DMS153 (cell line): ENCODE measurements around the gene KRT82.
"Not testable (repeated sequence)": the region's sequence is repeated elsewhere in the genome, so short reads cannot be mapped to it uniquely, and the experiment has no call there.

Experiments
- DNase-seq: peaks from one replicate; lab custom pipeline; 2025; lab: John Stamatoyannopoulos, UW

The KRT82 gene

DNA sequence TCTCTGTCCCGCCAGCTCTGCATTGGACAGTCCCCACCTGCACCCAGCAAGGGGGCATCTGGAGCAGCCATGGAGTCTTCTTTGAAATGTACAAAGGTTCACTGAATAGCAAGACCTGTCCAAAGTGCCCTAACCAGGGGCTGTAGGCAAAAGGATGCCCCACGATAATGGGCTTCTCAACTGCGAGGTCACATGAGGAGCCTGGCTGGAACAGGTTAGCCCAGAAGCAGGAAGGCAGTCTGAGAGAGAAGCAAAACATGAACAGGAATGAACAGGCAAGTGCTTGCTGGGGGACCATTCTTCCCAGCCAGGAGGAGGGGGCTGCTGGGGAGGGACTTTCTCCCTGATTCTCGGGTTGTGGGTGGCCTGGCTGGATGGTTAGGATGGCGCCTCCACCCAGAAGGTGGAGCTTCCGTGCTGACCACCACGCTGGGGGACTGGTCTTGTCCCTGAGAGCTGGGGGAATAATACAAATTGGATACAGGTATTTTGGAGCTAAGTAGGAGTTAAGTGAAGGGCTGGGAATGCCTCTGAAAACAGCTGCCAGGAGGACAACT is 46.0 kb downstream of the KRT82 start:
- no peak for DNase-seq

DNA sequence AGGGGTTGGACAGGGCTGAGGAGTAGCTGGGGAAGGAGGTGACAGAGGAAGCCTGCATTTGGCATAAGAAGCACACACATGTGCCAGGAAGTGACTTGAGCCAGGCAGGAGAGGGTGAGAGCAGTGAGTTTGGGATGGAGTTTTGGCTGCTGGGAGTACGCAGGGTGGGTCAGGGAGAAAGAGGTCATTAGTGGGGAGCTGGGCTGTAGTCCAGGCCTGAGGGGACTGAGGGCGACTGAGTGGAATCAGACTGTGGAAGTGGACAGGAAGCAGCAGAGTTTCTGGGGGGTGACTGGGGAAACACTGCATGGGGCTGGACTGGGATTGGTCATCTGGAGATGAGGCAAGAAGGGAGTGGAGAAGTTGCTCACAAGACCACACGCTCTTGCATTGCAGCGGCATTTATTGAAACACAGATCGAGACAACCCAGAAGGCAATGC is 46.5 kb downstream of the KRT82 start:
- no peak for DNase-seq

DNA sequence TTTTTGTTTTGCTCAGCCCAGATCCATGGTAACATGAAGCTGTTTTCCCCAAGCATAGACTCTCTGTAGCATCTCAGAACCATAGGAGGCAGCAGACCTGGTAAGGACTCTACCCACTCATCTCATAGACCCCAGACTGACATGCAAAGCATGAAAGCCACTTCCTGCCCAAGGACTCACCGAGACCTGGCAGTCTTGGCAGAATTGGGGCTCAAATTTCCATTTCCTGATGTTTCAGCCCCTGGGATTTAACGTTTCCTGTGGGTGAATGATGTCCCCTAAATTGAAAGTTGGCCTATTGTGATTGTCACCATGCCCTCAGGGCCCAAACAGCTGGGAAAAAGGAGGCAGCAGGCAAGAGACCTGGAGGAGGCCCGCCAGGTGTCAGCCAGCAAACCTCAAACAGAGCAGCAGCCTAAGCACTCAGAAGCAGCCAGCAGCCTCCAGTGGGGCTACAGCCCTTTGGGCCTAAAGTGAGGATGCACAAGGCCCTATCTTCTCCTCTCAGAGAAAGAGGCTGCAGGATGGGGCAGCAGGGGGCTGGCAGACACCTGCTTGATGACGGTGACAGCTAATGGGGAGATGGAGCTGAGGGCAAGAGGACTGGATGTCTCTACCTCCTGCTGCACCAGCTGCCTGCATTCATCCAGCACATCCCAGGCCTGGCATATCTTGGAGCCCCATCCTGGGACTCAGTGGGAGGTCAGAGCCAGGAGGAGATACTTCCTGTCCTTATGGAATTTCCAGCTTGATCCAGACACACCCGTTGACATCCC is 47.4 kb downstream of the KRT82 start:
- DNase-seq = no peak

DNA sequence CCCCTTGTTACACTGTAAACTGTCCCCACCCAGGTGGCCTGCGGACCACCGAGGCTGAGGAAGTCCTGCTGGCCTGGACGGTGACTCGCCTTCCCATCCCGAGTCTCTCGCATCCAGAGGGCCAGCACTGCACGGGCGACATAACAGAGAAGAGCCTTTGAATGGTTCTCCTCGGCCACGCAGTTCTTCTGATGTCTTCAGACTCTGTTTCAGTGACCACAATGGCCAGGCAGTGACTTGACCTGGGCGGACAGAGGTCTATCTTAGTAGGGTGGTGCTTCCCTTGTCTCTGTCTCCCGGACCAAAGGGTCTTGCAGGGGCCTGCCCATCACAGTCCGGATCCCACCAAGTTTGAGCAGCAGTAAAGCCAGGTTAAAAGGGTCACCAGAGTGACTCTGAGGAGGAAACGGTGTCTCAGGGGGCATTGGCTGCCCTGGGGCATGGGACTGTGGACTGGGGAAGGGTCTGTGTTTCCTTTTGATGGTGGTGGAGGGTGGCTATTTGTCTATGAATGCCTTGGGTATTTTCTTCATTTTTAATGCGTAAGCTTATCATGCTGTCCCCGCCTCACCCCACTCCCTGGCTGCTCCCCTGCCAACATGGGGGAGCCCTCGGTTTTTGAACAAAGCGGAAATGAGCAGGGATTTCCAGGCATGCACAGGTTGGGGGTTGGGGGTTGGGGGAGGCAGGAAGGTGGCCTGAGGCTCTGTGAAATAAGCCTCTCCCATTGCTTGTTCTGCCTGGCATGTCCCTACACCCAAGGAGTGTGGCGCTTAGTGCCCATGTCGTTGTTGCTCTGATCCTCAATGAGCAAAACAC is 49.2 kb downstream of the KRT82 start:
- no peak for DNase-seq

DNA sequence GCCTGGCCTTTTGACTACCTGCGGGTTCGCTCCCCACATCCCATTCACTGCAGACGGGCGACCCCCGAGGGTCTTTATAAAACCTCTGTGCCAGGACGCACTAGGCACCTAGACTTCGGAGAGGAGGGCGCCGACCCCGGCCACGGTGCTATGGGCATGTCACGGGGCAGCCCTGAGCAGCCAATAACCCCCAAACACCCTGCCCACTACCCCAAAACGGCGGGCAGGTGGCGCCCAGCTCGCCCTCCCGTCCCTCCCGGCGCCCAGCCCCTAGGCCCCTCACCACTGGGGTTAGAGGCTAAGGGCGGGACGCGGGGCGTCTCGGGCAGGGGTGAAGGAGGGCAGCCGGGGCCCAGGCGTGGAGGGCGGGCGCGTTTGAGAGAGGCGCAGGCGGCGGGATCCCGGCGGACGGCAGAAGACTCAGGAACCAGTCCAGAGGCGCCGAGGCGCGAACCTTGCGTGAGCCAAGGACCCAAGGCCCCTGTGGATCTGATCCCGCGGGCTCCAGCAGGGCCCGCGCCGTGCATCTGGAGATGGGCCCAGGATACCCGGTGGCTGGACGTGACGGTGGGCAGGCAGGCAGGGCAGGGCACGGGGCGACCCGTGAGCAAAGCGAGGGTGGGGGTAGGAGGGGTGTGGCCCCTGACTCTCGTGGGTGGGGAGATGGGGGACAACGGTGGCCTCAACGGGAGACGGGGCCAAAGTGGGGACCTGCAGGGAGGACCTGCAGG is 49.9 kb downstream of the KRT82 start:
- DNase-seq = no peak

DNA sequence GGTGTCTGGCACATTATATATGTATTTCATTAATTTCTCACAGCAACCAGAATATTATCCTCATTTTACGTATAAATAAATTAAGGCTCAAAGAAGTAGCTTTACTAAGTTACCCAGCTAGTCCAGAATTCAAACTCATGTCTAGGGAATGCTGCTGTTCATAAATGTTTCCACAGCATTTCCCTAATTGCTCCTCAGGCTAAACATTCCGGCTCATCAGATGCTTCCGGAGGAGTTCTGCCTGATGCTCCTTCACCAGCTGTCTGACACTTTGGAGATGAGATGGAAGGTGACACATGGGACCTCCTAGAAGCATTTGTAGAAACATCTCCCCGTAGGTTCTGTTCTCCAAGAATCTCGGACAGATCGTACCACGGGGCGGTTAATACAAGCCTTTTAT is 51.0 kb downstream of the KRT82 start:
- DNase-seq = no peak

DNA sequence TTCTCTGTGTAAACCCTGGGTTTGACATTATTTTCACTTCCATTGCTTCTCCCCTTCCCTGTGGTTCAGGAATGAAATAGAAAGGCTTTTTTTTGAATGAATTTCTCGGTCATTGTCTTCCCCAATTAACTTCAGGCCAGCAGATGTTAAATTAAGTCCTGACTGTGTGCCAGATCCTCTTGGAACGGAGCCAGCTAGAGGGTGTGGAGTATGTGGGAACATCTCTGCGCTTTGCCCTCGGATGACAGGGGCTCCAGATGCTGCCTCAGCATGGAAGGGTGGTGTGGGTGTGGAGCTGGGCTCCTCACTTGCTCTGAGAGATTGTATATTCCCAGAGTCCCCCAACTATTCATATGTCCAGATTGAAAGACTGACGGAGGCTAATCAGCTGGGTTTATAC is 51.9 kb downstream of the KRT82 start:
- DNase-seq = no peak

DNA sequence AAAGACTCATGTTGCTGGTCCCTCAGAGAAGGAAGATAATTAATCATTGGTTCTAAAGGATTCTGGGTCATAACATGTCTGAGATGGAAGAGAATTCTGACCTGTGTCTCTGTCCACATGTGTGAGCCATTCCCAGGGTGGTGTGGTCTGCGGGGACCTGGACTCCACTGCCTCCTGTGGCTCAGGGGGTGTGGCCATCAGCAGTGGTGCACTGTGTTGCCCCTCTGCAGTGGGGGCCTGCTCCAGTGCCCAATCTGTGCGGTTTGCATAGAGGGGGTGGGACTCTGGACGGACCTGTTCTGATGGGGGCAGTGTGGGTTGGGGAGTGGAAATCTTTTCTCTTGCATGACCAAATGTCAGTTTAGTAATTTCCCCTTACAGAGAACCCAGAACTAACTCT is 52.4 kb downstream of the KRT82 start:
- no peak for DNase-seq

DNA sequence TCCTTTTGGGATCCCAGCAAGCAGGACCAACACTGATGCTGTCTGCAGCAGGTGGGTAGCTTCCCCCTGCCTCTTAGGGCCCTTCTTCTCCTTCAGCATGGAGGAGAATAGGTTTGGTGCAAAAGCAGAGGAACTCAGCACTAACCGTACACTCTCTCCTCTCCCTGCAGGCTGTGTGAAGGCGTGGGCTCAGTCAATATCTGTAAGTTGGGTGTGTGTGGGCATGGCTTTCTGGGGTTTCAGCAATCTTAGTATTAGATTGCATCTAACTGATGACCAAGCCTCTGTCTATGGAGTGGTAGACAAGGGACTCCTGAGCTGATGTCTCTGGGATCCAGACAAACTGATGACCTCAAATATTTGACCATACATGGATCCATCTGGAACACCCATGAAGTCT is 53.2 kb downstream of the KRT82 start:
- no peak for DNase-seq

DNA sequence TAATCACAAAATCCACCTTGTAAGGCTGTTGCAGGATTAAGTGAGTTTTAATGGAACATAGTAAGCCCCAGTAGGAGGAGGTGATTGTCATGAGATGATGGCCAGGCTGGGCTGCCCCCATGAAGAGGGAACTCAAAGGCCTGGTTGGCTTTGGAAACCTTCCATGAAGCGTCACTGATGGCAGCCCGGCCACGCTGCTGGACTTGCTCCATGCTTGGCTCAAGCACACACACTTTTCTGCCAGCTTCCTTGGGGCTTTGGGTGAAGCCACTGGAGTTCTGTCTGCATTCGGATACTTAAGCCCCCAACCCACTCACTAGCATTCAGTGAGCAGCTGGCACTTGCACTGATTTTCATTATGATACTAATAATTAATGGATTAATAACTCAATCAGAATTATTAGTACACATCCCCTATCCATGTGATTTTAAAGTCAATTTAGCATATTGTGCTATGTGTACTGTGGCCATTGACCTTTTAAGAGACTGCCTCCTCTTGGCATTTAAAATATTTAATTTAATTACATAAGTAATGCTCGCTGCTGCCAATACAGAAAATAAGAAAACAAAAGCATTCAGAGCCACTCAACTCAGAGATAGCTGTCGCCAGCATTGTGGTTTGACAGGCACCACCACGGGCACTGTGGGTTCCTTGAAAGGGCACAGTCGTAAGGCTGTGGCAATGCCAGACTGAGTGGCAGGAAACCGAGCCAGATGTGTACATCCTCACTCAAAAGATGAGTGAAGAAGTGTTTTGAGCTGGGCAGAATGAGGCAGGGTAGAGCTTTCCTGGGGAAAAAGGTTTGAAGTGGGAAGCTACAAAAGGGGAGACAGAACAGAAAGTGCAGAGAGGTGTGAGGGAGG is 54.7 kb downstream of the KRT82 start:
- DNase-seq = no peak

DNA sequence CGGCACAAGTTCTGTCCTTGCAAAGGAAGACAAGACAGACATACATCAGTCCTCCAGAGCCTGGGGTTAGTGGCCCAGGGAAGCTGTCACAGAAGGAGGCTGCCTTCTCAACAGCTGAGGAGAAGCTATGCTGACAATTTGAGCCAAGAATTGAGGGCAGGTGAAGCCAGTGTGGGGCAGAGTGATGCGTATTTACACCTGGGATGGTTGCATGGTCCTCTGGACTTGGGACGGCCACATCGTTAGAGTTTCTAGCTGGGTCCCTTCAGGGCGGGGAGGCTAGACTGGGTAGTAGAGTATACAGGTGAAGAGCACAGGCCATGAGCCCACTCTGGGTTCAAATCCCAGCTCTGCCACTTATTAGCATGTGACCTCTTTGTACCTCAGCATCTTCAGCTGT is 55.3 kb downstream of the KRT82 start:
- no peak for DNase-seq

DNA sequence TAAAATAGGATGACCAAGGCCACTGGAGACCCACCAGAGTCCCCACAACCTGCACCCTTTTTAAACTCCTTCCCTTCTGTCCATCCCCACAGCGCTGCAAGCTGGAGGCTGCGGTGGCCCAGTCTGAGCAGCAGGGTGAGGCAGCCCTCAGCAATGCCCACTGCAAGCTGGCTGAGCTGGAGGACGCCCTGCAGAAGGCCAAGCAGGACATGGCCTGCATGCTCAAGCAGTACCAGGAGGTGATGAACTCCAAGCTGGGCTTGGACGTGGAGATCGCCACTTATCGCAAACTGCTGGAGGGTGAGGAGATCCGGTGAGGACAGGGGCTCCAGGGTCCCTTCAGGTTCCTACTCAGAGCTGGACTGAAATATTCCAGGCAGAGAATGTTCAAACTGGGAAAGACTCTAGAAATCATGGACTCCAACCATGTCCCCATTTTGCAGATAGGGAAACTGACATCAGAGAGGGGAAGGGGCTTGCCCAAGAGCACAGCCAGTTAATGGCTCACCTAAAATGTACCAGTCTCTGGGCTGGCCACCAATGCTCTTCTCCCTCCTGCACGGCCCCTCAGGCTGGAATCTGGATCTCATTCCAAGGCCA is 56.0 kb downstream of the KRT82 start:
- no peak for DNase-seq

DNA sequence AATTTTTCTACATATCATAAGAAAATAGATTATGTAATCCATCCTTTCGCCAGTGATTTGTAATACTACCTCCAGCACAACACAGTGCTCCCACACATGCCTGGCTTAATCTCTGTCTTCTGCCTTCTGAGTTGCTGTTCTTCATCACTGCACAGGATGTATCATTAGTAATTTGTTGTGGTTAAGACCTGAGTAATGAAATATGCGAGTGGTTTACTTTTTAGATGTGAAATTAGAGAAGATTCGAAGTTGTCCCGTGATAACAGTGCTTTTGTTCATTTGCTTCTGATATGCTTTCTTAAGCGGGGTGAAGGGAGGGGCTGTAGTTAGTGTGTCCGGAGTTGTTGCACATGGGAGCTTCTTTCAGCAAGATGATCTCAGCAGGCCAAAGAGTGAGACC is 56.9 kb downstream of the KRT82 start:
- DNase-seq = no peak

DNA sequence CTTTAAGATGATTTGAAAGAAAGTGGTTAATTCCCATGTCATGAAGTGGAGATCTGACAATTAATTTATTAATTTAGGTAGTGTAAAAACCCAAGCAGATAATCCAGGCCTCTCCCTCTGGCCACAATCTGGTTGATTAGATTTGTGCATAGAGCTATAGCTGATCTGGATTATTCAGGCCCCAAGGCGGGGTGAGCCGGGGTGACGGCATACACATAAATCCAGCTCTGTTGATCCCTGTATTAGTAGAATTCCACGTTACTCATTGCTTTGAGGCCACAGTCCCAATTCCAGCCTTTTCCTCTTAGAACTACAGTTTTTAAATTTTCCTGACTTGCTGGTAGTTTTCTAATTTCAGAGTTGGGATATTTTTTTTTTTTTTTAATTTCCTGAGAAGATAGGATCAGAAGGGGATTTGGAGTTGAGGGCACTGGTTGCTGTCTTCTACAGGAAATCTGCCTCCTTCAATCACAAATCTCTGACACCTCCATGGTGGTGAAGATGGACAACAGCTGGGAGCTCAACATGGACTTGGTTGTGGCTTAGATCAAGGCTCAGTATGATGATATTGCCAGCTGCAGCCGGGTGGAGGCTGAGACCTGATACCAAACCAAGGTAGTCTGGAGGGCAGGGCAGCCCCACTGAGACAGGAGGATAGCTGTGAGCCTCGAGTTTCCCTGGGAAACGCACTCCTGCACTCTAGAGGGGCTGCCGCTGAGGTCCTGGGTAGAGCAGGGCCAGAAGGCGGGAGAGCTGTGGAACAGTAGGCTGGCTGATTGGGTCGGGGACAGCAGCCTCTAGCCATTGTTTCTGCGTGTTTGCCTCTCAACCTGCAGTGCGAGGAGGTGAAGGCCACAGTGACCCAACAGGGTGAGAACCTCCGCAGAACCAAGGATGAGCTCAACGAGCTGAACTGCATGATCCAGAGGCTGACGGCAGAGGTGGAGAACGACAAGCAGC is 58.3 kb downstream of the KRT82 start:
- DNase-seq = no peak

DNA sequence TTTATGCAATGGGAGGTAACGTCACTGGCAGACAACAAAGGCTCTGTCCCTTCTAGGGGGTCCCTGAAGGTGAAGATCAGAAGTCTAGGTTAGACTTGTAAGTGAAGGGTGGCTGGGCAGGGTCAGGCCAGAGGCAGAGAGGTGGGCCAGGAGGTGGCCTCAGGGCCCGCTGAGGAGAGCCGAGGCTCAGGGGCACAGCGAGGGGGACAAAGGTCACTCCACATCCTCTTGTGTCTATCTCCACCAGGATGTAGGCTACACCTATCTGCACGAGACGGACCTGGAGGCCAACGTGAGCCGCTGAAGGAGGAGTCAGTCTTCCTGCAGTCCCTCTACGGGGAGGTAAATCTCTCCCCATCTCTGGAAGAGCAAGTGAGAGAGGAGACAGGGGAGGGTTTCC is 59.1 kb downstream of the KRT82 start:
- DNase-seq = no peak

DNA sequence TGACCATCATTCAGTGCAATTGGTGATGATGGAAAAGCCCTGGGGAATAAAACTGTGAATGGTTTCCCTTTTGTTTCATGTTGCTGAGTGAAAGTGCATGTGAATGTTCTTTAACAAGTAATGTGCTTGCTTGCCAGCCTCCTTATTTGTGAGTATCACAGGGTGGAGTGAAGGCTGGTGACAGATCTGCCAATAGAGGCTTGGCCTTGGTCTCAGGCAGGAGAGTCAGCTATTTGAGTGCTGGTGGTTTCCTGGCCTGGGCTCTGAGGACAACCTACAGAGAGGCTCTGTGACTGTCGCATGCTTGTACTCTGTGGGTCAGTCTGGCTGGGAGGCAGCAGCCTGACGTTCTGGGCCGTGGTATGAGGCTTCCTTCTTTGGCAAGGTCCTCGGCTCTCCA is 59.5 kb downstream of the KRT82 start:
- no peak for DNase-seq

DNA sequence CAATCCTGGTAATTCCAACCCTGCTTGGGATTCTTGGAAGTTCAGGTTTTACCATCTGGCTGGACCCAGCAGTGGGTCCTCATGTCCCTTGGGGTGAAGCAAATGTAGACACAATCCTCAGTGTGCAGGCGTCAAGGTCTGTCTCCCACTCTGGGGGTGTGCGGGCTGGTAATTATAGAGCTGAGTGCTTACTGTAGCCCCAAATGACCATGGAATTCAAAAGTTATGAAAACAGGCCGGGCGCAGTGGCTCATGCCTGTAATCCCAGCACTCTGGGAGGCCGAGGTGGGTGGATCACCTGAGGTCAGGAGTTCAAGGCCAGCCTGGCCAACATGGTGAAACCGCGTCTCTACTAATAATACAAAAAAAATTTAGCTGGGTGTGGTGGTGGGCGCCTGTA is 61.1 kb downstream of the KRT82 start:
- DNase-seq = not testable (repeated sequence)

DNA sequence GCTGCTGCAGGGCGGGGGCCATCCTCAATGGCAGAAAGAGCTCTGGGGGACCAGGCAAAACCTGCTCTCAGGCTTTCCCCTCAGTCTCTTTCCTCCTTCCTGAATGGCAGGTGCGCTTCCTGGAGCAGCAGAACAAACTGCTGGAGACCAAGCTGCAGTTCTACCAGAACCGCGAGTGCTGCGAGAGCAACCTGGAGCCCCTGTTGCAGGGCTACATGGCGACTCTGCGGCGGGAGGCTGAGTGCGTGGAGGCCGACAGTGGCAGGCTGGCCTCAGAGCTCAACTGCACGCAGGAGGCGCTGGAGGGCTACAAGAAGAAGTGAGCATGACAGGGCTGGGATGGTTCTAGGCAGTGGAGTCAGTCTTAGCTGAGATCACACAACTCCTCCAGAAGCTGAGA is 62.0 kb downstream of the KRT82 start:
- no peak for DNase-seq
